Tongue (tissue), 2 donors: ENCODE measurements around the gene TMCO6. TPM values are rescaled to one million over a fixed set of nuclear protein-coding genes. Genes with fewer than 3 reads are reported as not detected.
A peak's percentile ranks its signal among the peaks of the same experiment; 100 is the strongest.

Source experiments
- DNase-seq: peaks from one replicate; pipeline ENCODE4 v3.0.0-alpha.2; 2015
- total RNA-seq: library from RNA; depleted of rRNA; stranded (reverse); fragments of >200 nt; gene quantifications from one replicate; pipeline ENCODE4 v1.2.3, GENCODE V29; 2014

Gene TMCO6
- total RNA-seq, 1 donor from 2014 or later: 17.8 TPM

GRCh38 chr5:140673187-140673976 lies 34.1 kb downstream of the TMCO6 start, which contains the start of gene DND1:
Gene DND1, minus strand, starts transcription at chr5:140673576. Its CDS starts 34 bp downstream, at chr5:140673542.
- DNase-seq: no peak

DNA sequence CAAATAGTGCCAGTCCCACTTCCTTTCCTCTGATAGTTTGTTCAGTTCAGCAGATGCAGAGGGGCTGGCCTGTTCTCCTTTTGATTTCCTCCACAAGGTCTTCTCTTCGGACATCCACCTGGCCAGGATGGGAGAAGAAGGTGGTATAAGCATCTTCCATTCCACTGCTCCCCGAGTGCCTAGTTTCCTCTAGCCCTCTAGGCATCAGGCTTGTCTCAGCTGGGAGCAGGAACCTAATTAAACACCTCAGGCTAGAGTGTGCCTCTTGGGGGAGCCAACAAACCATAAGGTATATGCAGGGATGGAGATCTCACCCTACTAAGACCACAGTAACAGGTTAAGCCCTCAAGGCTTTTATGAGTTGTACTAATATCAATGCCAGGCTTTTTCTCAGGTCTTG lies 35.0 kb downstream of the TMCO6 start:
- DNase-seq: no peak

DNA sequence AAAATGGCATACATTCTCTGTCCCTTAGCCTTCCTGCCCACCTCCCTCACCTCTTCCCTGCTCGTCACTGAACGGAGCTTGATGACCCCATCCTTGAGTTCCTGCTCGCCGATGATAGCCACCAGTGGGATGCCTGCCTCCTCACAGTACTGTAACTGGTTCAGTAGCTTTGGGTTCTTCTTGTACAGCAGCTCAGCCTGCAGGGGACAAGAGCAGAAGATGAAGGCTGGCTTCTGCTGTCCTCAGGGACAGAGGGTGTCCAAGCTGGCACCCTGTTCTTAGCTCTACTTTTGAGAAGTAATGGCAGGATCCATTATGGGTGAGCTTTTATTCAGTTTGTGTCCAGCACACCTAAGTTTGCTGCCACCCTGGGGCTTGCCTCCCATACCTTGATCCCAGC lies 35.4 kb downstream of the TMCO6 start:
- no peak for DNase-seq

DNA sequence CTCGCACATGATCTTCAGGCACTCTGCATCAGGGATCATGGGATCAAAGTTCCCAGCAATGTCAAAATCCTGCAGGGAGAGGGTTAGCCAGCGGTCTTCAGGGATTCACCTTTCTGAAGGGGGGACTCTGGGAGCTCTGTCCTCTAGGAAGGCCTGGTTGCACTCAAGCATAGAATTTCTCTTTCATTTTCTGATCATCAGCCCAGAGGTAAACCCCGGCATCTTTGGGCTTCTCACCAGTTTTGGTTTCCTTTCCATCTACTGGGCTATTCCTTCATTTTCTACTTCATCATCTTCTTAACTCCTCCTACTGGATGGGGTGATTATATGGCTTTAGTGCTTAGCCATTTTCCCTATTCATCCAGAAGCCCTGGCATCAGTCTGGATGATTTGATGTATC lies 38.7 kb downstream of the TMCO6 start:
- DNase-seq: no peak

DNA sequence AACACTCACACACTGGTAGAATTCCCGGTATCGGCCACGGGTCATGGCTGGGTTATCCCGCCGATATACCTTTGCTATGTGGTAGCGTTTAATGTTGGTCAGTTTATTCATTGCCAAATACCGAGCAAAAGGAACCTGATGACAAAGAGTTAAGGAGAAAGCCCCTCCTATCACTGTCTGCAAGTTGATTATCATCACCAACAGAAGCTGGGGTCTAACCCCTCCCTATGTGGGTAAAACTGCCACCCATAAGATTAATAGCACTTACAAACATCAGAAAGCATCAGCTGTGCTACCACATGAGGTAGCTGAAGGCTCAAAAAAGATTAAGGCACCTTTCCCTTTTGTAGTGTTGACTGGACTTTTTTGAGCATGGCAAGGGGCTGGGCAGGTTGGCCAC lies 39.7 kb downstream of the TMCO6 start:
- no peak for DNase-seq

- no peak for DNase-seq
These were observed 51.2 kb downstream of the TMCO6 start for GRCh38 chr5:140690376-140690932.

DNA sequence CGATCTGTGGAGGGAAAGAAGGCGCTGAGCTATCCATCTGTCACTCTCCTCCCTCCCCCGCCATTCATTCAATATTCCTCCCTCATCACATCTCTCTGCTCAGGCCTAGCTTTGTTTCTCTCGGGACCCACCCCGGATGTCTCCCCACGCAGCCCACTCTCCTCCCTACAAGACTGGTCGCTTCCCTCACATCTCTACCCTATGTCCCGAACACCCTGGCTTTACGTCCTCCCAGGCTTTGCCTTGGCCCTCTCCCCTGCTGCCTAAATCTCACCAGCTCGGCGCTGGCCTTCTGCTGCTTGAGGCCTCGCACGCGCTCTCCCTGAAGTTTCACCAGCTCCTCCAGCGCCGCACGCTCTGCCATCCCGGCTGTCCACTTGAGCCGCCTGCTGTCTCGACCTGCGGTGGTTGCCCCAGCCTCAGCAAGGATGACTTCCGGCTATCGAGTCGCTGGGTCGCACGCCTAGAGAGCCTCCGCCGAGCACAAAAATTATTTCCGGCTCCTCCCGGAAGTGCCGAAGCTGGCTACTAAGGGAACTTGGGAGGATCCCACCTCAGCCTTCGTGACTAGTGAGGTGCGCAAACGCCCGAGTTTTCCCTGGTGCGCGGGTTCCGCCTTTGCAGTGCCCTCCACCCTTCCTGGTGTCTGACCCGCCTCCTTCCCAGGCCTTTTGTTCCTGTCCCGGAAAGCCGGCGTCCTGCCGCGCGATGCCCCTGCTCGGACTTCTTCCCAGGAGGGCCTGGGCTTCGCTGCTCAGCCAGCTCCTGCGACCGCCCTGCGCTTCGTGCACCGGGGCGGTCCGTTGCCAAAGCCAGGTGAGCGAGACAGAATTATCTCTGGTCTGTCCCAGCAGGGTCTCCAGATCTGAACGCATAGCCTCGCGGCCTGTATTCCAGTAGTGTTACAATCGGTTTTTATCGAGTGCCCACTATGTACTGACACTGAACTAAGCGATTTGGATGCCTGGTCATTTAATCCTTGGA lies 52.0 kb downstream of the TMCO6 start, which contains the start of the genes HARS1 and HARS2:
TSS of gene HARS1 (minus strand) at position 430 of the 984 bp plus-strand sequence. CDS start at position 364, 66 bp downstream.
TSS of gene HARS2 (plus strand) at position 515 of the 984 bp plus-strand sequence. CDS start at position 709, 194 bp downstream.
- peak; percentile 95 for DNase-seq

DNA sequence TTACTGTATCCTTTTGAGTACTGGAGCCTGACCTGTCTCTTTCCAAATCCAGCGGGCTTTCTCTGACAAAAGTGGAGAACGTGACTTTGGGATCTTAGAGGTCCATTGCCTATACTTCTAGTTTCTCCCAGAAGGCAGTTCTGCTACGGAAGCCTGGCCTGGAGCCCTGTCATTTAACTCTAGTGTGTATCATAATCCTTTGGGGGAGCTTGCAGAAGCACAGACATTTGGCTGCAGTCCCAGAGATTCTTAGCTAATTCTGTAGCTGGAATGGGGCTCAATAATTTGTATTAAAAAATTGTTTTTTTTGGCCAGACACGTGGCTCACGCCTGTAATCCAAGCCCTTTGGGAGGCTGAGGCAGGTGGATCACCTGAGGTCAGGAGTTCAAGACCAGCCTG lies 55.0 kb downstream of the TMCO6 start:
- DNase-seq: no peak

Other genes with a start within 250 kb of the TMCO6 start
- 121 TPM for gene ANKHD1, start 237.6 kb upstream of the TMCO6 start, total RNA-seq
- gene EIF4EBP3, start 91.8 kb upstream of the TMCO6 start, total RNA-seq: not detected
- 18.9 TPM for gene SRA1, start 82.0 kb upstream of the TMCO6 start, total RNA-seq
- 32.6 TPM for gene APBB3, start 74.9 kb upstream of the TMCO6 start, total RNA-seq
- gene SLC35A4, start 74.6 kb upstream of the TMCO6 start, total RNA-seq: 9.7 TPM
- 15.7 TPM for gene CD14, start 6.3 kb upstream of the TMCO6 start, total RNA-seq
- gene NDUFA2, start 8.2 kb downstream of the TMCO6 start, total RNA-seq: 27.7 TPM
- gene IK, start 8.4 kb downstream of the TMCO6 start, total RNA-seq: 93.7 TPM
- gene WDR55, start 25.5 kb downstream of the TMCO6 start, total RNA-seq: 16.9 TPM
- not detected for gene DND1, start 34.1 kb downstream of the TMCO6 start, total RNA-seq
- gene HARS1, start 51.9 kb downstream of the TMCO6 start, total RNA-seq: 42.1 TPM
- 24.8 TPM for gene HARS2, start 52.0 kb downstream of the TMCO6 start, total RNA-seq
- gene ZMAT2, start 61.0 kb downstream of the TMCO6 start, total RNA-seq: 27.5 TPM
- not detected for gene PCDHA1, start 146.7 kb downstream of the TMCO6 start, total RNA-seq
- 0.72 TPM for gene PCDHA2, start 155.4 kb downstream of the TMCO6 start, total RNA-seq
- 0.10 TPM for gene PCDHA3, start 161.6 kb downstream of the TMCO6 start, total RNA-seq
- 1.4 TPM for gene PCDHA4, start 167.6 kb downstream of the TMCO6 start, total RNA-seq
- gene PCDHA5, start 182.2 kb downstream of the TMCO6 start, total RNA-seq: 0.41 TPM
- 0.82 TPM for gene PCDHA6, start 188.5 kb downstream of the TMCO6 start, total RNA-seq
- 0.21 TPM for gene PCDHA7, start 194.8 kb downstream of the TMCO6 start, total RNA-seq
- not detected for gene PCDHA8, start 201.7 kb downstream of the TMCO6 start, total RNA-seq
- 0.10 TPM for gene PCDHA9, start 208.9 kb downstream of the TMCO6 start, total RNA-seq
- 0.21 TPM for gene PCDHA10, start 216.4 kb downstream of the TMCO6 start, total RNA-seq
- gene PCDHA11, start 229.5 kb downstream of the TMCO6 start, total RNA-seq: 0.51 TPM
- 0.10 TPM for gene PCDHA12, start 235.9 kb downstream of the TMCO6 start, total RNA-seq
- gene PCDHA13, start 242.7 kb downstream of the TMCO6 start, total RNA-seq: 0.31 TPM